Stimulated activated CD8-positive, alpha-beta memory T cell treated with anti-CD3 and anti-CD28 coated beads, Interleukin-15, amount 100 ng/mL, for 1 hour (primary cell): Measurements from ENCODE around the gene CHD5.

Experiments
- DNase-seq: peaks from one replicate; pipeline ENCODE4 v3.0.0-alpha.2; 2020; ENCODE audit warnings: low read depth

Gene CHD5

DNA sequence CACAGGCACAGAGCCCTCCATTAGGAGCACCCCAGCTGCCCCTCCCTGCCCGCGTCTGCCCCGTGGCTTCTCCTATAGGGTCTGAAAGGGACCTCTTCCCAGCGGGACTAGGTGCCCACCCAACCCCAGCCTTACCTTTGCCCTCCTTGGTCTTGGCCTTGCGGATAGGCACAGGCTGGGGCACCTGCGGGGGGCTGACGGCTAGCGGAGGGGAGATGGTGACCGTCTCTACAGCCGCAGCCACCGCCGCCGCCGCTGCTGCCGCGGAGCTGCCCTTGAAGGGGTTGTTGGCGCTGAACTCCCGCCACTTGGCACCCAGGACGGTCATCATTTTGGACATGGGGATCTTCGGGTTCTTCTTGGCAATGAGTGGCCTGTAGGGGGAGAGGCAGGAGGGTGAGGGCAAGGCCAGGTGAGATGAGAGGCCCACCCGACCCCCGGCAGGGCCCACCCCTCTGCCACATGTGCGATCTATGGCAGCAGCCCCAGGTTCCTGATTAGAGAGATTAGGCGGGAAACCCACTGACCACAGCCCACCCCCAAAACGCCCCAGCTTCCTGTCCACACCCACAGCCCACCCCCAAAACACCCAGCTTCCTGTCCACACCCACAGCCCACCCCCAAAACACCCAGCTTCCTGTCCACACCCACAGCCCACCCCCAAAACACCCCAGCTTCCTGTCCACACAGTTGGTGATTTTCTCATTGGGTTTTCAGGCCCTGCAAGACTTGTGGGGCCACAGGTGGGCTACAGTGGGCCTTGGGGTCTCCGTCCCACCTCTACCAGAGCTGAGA, 25.4 kb downstream of the CHD5 start:
- DNase-seq: no peak

DNA sequence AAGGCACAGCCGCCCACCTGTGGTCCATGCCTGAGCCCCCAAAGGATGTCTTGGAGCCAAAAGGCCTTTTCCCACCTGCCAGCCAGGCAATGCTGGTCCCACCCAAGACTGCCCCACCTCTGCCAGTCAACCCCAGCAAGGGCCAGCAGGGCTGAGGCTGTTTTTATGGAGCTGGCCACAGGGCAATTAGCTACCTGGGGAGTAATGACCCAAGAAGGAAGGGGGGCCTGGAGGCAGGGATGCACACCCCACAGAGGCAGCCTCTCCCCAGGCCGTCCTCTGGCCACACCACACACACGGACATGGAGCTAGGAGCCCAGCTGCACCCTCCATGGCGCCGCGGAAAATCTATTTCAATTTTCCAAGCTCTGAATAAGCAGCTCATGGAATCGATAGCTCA, 27.2 kb downstream of the CHD5 start:
- no peak for DNase-seq

GRCh38 chr1:6152181-6152580, 27.9 kb downstream of the CHD5 start:
- DNase-seq: no peak

DNA sequence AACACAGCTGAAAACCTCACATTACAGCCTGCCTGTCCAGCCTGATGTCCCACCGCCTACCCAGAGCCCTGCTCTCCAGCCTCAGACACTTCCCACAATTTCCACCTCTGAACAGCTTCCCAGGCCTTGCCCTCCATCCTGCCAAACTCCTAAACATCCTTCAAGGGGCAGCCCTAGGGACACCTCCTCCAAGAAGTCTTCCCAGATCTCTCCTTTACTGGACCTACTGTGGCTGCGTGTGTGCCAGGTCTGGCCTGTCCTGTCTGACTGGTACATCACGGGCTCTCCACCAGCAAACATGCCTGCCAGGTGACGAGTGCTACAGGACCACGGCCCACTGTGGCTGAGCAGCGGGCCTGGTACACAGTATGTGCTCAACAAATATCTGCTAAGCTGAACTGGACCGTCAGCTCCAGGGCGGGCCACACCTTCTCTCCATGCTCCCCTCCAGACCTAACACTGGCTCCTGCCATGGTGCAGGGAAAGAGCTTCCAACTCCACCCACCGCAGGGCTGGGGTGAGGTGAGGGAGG, 28.8 kb downstream of the CHD5 start:
- no peak for DNase-seq

- no peak for DNase-seq
Measured at GRCh38 chr1:6150006-6150938, 29.8 kb downstream of the CHD5 start.

GRCh38 chr1:6149597-6149996, 30.5 kb downstream of the CHD5 start:
- DNase-seq: no peak

DNA sequence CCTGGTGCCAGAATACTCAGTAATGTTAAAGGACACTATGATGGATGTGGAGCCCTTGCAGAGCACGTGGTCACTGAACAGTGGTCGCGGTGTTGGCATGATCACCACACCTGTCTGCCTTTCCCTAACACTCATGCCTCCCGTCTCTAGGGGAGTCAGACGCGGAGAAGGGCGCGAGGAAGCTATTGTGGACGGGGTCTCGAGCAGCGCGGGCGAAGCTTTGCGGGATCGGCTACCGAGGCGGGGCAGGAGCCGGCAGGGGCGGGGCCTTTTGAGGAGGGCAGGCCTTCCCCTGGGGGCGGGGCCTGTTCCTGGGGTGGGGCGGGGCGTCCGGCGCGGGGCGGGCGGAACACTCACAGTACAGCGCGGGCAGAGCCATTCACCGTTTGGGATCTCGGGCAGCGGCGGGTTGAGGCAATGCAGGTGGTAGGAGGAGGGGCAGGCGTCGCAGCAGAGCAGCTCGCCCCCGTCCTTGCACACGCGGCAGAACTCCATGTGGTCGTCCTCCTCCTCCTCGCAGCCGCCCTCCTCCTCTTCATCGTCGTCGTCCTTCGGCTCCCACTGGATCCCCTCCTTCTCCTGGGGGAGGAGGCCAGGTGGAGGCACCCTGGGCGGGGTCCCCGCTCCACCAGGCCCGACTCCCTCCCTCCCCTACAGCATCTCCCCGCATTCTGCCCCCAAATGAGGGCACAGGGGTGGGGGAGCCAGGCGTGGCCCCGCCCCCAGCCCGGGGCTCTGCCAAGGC, 31.5 kb downstream of the CHD5 start:
- peak; percentile 31 for DNase-seq

- no peak for DNase-seq
Measured at GRCh38 chr1:6145864-6146410, 34.2 kb downstream of the CHD5 start.

DNA sequence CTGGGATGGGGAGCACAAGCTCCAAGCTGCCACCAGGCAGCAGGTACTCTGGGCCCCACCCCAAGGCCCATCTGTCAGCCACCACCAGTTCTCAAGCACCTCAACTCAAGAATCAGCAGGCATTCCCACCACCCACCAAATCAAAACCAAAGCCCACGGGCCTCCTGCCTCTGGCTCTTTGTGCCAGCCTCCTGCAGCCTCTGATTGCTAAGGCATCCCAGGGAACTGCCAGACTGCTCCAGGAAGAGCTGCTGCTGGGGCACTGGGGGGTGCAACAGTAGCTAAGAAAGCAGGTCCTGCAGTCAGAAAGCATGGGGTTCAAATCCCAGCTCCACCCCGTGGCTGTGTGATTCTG, 34.7 kb downstream of the CHD5 start:
- DNase-seq: no peak

DNA sequence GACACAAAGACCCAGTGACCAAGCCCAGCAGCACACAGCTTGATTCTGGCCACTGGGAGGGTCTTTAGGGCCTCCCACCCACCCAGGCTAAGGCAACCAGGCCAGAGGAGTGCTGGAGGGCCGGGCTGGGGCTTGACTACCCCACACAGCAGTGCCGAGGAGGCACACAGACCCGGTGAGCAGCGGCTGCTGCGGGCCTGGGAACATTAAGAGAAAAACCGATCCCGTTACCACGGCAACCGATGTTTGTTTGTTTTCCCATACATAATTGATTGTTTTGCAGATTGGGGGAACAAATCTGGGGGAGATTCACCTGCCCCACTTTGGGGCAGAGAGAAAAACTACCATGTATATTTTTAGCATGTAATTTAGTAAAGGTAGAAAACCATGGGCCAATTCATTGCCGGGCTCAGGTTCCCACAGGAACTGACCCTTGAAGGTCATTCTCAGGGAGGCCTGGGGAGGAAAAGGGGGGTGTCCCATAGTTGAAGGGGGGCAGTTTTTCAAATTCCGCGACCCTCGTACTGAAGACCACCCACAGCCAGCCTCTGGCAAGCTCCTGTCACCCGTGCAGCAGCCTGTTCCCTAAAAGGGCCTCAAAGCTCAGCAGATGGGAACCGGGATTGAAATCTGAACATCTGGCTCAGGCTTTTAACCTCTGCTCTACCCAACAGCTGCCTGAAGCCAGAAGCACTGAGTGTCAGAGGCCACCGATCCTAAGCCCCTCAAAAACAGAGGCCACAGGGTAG, 35.3 kb downstream of the CHD5 start:
- no peak for DNase-seq

DNA sequence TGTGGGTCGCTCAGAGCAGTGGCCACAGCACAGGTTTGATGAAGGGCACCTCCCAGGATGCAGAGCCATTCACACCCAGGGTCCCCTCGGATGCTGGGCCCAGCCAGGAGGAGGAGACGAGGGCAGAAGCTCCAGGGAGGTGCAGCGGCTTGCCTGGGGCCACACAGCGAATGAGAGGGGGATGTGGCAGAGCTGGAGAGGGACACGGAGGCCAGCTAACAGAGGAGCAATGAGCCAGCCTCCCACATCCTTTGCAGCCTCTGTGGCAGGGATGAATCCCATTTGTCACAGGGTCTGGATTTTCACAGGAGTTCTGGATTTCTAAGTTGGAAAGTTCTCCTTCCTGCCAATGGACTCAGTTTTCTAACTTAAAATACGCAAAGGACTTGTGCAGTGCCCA, 35.9 kb downstream of the CHD5 start:
- no peak for DNase-seq

DNA sequence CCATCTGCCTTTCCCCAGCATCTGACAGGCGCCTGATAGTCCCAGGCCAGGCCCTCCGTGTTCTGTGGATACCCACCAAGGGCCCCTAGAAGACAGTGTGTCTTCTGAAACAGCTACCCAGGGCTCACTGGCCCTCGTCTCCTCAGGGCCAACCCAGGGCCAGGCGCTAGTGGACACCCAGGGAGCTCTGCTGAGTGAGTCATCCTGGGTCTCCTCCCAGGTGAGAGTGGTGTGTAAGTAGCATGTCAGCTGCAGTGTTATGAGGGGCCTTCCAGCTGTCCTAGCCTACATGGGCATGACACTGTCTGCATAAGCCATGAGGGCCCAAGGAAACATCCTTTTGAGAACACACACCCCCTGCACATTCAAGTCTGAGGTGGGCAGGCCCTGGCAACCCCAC, 36.7 kb downstream of the CHD5 start:
- no peak for DNase-seq

- no peak for DNase-seq
Measured at GRCh38 chr1:6142734-6143133, 37.4 kb downstream of the CHD5 start.

GRCh38 chr1:6142036-6142621, 38.0 kb downstream of the CHD5 start:
- DNase-seq: no peak

GRCh38 chr1:6141592-6141991, 38.5 kb downstream of the CHD5 start:
- DNase-seq: no peak

GRCh38 chr1:6140413-6140812, 39.7 kb downstream of the CHD5 start:
- DNase-seq: no peak

DNA sequence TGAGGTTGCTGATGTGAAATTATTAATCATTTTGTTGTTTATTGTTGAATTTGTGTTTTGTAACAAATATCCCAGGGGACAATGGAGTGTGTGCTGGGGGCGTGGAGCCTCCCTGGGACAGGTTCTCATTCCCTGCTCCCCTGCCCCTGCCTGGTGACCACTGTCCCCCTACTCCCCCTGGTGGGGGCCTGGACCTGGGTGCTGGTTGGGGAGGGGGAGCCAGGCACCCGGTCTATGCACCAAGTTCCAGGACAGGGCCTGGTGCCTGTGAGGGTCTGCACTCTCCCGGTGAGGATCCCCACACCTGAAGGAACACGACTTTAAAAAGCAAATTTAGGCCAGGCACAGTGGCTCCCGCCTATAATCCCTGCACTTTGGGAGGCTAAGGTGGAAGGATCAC, 42.4 kb downstream of the CHD5 start:
- no peak for DNase-seq

GRCh38 chr1:6136516-6137220, 43.5 kb downstream of the CHD5 start:
- DNase-seq: no peak

DNA sequence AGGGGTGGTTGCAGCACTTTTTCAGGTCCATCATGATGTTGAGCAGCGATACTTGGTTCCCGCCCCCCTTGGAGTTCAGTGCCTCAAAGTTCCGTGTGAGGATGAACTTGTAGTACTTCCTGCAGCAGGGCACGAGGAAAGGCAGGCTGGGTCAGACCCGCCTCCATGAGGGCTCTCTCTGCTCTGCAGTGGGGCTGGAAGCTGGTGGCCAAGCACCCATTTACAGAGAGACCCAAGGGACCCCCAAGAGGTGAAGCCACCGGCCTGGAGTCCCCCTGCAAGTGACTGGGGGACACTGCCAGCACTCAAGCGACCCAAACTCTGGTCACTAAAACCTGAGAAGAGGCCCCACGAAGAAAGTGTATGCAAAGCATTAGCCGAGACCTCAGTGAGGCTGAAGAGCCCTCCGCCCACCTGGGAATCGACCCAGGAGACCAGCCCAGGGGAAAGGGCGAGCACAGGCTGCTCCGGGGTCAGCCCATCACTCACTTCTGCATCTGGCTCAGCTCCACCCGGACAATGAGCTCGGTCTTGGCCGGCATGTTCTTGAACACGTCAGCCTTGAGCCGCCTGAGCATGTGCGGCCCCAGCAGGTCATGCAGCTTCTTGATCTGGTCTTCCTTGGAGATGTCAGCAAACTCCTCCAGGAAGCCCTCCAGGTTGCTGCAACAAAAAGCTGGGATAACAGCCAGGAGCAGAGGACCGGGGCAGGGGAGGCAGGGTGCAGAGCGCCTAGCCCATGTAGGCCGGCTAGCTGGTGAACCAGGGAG, 45.2 kb downstream of the CHD5 start:
- no peak for DNase-seq

DNA sequence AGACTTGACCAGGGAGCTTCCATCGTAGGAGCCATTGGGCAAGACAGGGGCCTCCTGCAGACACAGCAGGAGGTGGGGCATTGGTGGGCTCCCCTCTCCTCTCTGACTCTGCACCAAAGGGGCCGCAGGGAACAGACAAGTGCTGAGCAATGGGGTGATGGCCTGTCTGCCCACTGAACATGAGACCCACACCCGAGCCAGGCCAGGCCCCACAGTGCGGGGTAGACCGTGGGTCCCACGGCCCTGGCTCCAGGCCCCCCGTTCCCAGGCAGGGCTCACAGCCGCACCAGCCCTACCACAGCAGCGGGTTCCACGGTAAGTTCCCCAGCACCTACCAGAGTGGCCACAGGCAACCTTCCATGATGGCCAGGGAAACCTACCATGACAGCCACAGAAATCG, 45.9 kb downstream of the CHD5 start:
- DNase-seq: no peak
